ENCODE results near the gene SPATA2L. TPM values are rescaled to one million over a fixed set of nuclear protein-coding genes. Genes with fewer than 3 reads are reported as not detected.
A peak's percentile ranks its signal among the peaks of the same experiment; 100 is the strongest.

SPATA2L gene
- total and polyA plus RNA-seq, 2 of the 13 experiments (the other 11 are each of a cell fraction or from before 2014, with no cell fraction given) = 9.1 to 20.7 TPM

DNA sequence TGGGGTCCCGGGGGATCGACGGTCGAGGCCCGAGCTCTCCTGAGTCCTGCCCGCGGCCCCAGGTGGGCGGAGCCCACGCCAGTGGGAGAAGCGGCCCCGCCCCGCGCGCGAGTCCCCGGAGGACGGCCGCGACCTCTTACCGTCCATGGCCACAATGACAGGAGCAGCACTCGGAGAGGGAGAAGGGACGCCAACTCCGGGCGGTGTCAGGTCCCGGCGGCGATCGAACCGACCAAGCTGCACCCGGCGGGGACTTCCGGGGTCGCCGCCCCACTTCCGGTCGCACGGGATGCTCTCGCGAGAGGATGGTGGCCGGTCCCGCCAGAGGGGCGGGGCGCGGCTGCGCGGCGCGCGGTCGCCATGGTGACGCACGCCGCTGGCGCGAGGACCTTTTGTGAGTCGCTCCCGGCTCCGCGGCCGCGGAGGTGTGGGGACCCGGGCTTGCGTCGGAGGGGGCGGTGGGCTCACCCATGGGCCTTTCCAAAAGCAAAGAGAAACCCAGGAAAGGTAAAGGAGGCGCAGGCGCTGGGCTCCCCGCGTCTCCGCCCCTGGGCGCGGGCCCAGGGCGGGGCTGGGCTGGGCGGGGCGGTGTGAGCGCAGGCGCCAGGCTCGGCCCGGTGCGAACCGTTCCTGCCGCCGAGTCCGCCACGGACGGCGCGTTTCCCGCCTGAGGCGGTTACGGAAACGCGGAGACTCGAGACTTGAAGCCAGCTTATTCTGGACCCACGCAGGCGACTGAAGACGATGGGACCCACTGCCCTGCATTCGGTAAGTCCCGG lies 43.9 kb downstream of the SPATA2L start, which contains the start of the genes CHMP1A and SPATA33 (continued):
- TF ChIP-seq THAP9 (CRISPR knock-in tag; IDR thresholded peaks at IDR 0.05; ENCODE audit: borderline replicate concordance) (peak; percentile 18; the same call in 1 of the 2 replicates), ZBTB14 (CRISPR knock-in tag; IDR thresholded peaks at IDR 0.05) (peak; percentile 65; the same call in 1 of the 2 replicates), SOX6 (IDR thresholded peaks at IDR 0.05) (no peak), SOX6 (CRISPR knock-in tag; IDR thresholded peaks at IDR 0.05) (no peak; the same call in 1 of the 2 replicates), ZNF749 (CRISPR knock-in tag; IDR thresholded peaks at IDR 0.05; ENCODE audit: borderline replicate concordance) (peak; percentile 50; the same call in 1 of the 2 replicates), ZNF513 (CRISPR knock-in tag; conservative IDR thresholded peaks at IDR 0.05) (peak; percentile 84; the same call in 1 of the 2 replicates), AHR (CRISPR knock-in tag; IDR thresholded peaks at IDR 0.05) (no peak; the same call in 1 of the 2 replicates), SNAI1 (CRISPR knock-in tag; IDR thresholded peaks at IDR 0.05; ENCODE audit: borderline replicate concordance) (no peak), ZNF33B (CRISPR knock-in tag; IDR thresholded peaks at IDR 0.05) (no peak; the same call in 1 of the 2 replicates), KLF9 (CRISPR knock-in tag; IDR thresholded peaks at IDR 0.05; ENCODE audit: low read depth) (peak; percentile 62), FIP1L1 (IDR thresholded peaks at IDR 0.05; ENCODE audit: borderline replicate concordance, insufficient read depth, low read depth, low read length) (no peak), HNRNPLL (IDR thresholded peaks at IDR 0.05; ENCODE audit: low read depth, low read length, poor library complexity, severe bottlenecking) (peak; percentile 98)
- TF ChIP-seq, protein P1, sequence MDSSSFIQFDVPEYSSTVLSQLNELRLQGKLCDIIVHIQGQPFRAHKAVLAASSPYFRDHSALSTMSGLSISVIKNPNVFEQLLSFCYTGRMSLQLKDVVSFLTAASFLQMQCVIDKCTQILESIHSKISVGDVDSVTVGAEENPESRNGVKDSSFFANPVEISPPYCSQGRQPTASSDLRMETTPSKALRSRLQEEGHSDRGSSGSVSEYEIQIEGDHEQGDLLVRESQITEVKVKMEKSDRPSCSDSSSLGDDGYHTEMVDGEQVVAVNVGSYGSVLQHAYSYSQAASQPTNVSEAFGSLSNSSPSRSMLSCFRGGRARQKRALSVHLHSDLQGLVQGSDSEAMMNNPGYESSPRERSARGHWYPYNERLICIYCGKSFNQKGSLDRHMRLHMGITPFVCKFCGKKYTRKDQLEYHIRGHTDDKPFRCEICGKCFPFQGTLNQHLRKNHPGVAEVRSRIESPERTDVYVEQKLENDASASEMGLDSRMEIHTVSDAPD (CRISPR knock-in tag; IDR thresholded peaks at IDR 0.05) = peak; percentile 20; the same call in 1 of the 2 replicates
